HG03196 (cell line): Measurements from ENCODE around the gene GNG12.
A peak's percentile ranks its signal among the peaks of the same experiment; 100 is the strongest.

Source experiments
- ATAC-seq: cut with Tn5 transposase; IDR thresholded peaks from one replicate; pipeline ENCODE4 v1.9.1; 2021; ENCODE audit not compliant: unreplicated experiment

GNG12 gene

GRCh38 chr1:67755619-67756018 lies 77.6 kb downstream of the GNG12 start:
- ATAC-seq: no peak

GRCh38 chr1:67755160-67755559 lies 78.1 kb downstream of the GNG12 start:
- no peak for ATAC-seq

GRCh38 chr1:67754526-67754920 lies 78.7 kb downstream of the GNG12 start:
- ATAC-seq: no peak

- no peak for ATAC-seq
Measured at GRCh38 chr1:67753776-67754525, 79.3 kb downstream of the GNG12 start.

GRCh38 chr1:67752306-67752705 lies 81.0 kb downstream of the GNG12 start:
- ATAC-seq: no peak

- ATAC-seq: no peak
Measured at GRCh38 chr1:67750691-67751054, 82.6 kb downstream of the GNG12 start.

- ATAC-seq: peak; percentile 49
Measured at GRCh38 chr1:67749844-67750690, 83.2 kb downstream of the GNG12 start.

GRCh38 chr1:67749263-67749843 lies 83.9 kb downstream of the GNG12 start:
- no peak for ATAC-seq

GRCh38 chr1:67748630-67749029 lies 84.6 kb downstream of the GNG12 start:
- peak; percentile 85 for ATAC-seq

- ATAC-seq: no peak
Measured at GRCh38 chr1:67747671-67748546, 85.4 kb downstream of the GNG12 start.

GRCh38 chr1:67745875-67746698 lies 87.2 kb downstream of the GNG12 start:
- ATAC-seq: no peak

GRCh38 chr1:67743072-67743725 lies 90.1 kb downstream of the GNG12 start:
- ATAC-seq: no peak

GRCh38 chr1:67741736-67742135 lies 91.5 kb downstream of the GNG12 start:
- ATAC-seq: no peak

GRCh38 chr1:67741121-67741520 lies 92.1 kb downstream of the GNG12 start:
- ATAC-seq: no peak

GRCh38 chr1:67740543-67740942 lies 92.7 kb downstream of the GNG12 start:
- ATAC-seq: no peak

GRCh38 chr1:67739361-67739760 lies 93.9 kb downstream of the GNG12 start:
- ATAC-seq: no peak

- ATAC-seq: no peak
Measured at GRCh38 chr1:67738401-67738800, 94.9 kb downstream of the GNG12 start.

- ATAC-seq: no peak
Measured at GRCh38 chr1:67737875-67738274, 95.4 kb downstream of the GNG12 start.

- no peak for ATAC-seq
Measured at GRCh38 chr1:67736750-67737149, 96.5 kb downstream of the GNG12 start.
